ENCODE results near the gene MALAT1.

MALAT1 gene

GRCh38 chr11:65491163-65491465, 7.7 kb upstream of the MALAT1 start:
- TF ChIP-seq CTCF (IDR thresholded peaks at IDR 0.05; ENCODE audit: low read depth, low read length), result no peak

GRCh38 chr11:65491614-65492386, 7.0 kb upstream of the MALAT1 start:
- no peak for TF ChIP-seq CTCF (IDR thresholded peaks at IDR 0.05; ENCODE audit: low read depth, low read length)
- DNase-seq (ENCODE audit: low read depth in 2 of 2), result peak; percentile 94 to 97
- H3K4me3 ChIP-seq (replicated peaks in 1 of 2; ENCODE audit: low read depth in 2 of 2, low read length in 2 of 2), result peak overlapping the region in 1 of 2 donors; percentile 7

More at GRCh38 chr11:65491163-65491465, 7.7 kb upstream of the MALAT1 start:
- DNase-seq (ENCODE audit: low read depth in 2 of 2), result peak; percentile 51 to 53
- no peak overlapping the region for H3K4me3 ChIP-seq (replicated peaks in 1 of 2; ENCODE audit: low read depth in 2 of 2, low read length in 2 of 2)

- no peak overlapping the region for H3K4me3 ChIP-seq (replicated peaks in 1 of 2; ENCODE audit: low read depth in 2 of 2, low read length in 2 of 2)
- no peak for DNase-seq (ENCODE audit: low read depth in 2 of 2)
- TF ChIP-seq CTCF (IDR thresholded peaks at IDR 0.05; ENCODE audit: low read depth, low read length), result no peak
These were observed 6.5 kb upstream of the MALAT1 start for GRCh38 chr11:65492387-65492636.

- DNase-seq (ENCODE audit: low read depth in 2 of 2), result peak; percentile 95 to 96
- H3K4me3 ChIP-seq (replicated peaks in 1 of 2; ENCODE audit: low read depth in 2 of 2, low read length in 2 of 2), result peak overlapping the region in 1 of 2 donors; percentile 7
- no peak for TF ChIP-seq CTCF (IDR thresholded peaks at IDR 0.05; ENCODE audit: low read depth, low read length)
These were observed 6.0 kb upstream of the MALAT1 start for GRCh38 chr11:65492637-65493366.

GRCh38 chr11:65493367-65494176, 5.3 kb upstream of the MALAT1 start:
- TF ChIP-seq CTCF (IDR thresholded peaks at IDR 0.05; ENCODE audit: low read depth, low read length), result no peak
- DNase-seq (ENCODE audit: low read depth in 2 of 2), result peak; percentile 97 to 99
- peak overlapping the region; percentile 3 to 7 for H3K4me3 ChIP-seq (replicated peaks in 1 of 2; ENCODE audit: low read depth in 2 of 2, low read length in 2 of 2)

- DNase-seq (ENCODE audit: low read depth in 2 of 2), result peak; percentile 44 to 77
- no peak for TF ChIP-seq CTCF (IDR thresholded peaks at IDR 0.05; ENCODE audit: low read depth, low read length)
- peak overlapping the region; percentile 16 to 21 for H3K4me3 ChIP-seq (replicated peaks in 1 of 2; ENCODE audit: low read depth in 2 of 2, low read length in 2 of 2)
These were observed 2.3 kb upstream of the MALAT1 start for GRCh38 chr11:65496304-65497140.
